ENCODE data around the gene IGFL1. TPM values are rescaled to one million over a fixed set of nuclear protein-coding genes. Genes with fewer than 3 reads are reported as not detected.
"Not testable (repeated sequence)": the region's sequence is repeated elsewhere in the genome, so short reads cannot be mapped to it uniquely, and the experiment has no call there.

IGFL1 gene
- total RNA-seq, 4 donors from 2014 or later: 2.9 to 46.0 (median 22.0) TPM

GRCh38 chr19:46211201-46211881, 18.2 kb upstream of the IGFL1 start:
- TF ChIP-seq POLR2A (IDR thresholded peaks at IDR 0.05): no peak
- TF ChIP-seq, protein P1, sequence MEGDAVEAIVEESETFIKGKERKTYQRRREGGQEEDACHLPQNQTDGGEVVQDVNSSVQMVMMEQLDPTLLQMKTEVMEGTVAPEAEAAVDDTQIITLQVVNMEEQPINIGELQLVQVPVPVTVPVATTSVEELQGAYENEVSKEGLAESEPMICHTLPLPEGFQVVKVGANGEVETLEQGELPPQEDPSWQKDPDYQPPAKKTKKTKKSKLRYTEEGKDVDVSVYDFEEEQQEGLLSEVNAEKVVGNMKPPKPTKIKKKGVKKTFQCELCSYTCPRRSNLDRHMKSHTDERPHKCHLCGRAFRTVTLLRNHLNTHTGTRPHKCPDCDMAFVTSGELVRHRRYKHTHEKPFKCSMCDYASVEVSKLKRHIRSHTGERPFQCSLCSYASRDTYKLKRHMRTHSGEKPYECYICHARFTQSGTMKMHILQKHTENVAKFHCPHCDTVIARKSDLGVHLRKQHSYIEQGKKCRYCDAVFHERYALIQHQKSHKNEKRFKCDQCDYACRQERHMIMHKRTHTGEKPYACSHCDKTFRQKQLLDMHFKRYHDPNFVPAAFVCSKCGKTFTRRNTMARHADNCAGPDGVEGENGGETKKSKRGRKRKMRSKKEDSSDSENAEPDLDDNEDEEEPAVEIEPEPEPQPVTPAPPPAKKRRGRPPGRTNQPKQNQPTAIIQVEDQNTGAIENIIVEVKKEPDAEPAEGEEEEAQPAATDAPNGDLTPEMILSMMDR (IDR thresholded peaks at IDR 0.05): no peak
- no peak overlapping the region for H3K4me3 ChIP-seq
- H3K27ac ChIP-seq: peak overlapping the region; percentile 37 to 67 (median 58)
- H3K36me3 ChIP-seq: no peaks in the 10 kb centered on the region
- 23 to 30% methylated on average over 6 to 7 of the region's 10 CpGs for whole genome bisulfite sequencing, 2 donors
- H3K4me1 ChIP-seq: peaks cover 15 to 60% (median 25%) of the 10 kb centered on the region in 3 donors
- no peaks in the 10 kb centered on the region for H3K9me3 ChIP-seq
- peaks cover 0 to 20% (median 0%) of the 10 kb centered on the region in 4 donors for H3K27me3 ChIP-seq
- intact Hi-C loops (cut with DNase I): no loop called here
- no peak for DNase-seq

- DNase-seq; H3K27ac ChIP-seq; H3K9me3 ChIP-seq; H3K36me3 ChIP-seq; intact Hi-C loops (cut with DNase I); H3K4me3 ChIP-seq: not testable (repeated sequence)
- Histone ChIP-seq H3K27me3 (peaks cover 0 to 23% (median 0%) of the 10 kb centered on the region in 4 donors), H3K4me1 (peaks cover 15 to 47% (median 18%) of the 10 kb centered on the region in 3 donors)
- 78 to 83% methylated on average over 5 of the region's 5 CpGs for WGBS, 2 donors
Observed at GRCh38 chr19:46212592-46212991, 16.9 kb upstream of the IGFL1 start.

DNA sequence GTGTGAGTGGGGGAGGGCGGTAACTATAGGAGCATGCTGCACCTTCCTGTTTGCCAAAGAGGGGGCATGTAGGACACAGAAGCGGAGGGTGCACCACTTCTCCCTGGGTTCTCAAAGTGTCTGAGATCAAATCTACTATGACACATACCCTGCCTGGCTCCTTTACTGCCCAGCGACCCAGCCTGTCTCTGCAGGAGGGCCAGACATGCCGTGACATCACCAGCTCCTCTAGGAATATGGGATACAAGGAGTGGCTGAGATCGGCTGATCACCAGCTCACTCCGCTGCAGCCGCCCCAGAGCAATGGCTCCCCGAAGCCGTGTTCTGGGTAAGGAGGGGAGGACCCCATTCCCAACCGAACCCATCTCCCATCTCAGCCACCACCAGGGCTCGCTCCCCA, 16.4 kb upstream of the IGFL1 start:
- H3K27ac ChIP-seq: no peak overlapping the region
- H3K36me3 ChIP-seq: no peaks in the 10 kb centered on the region
- intact Hi-C loops (cut with DNase I): no loop called here
- TF ChIP-seq, protein P1 (IDR thresholded peaks at IDR 0.05): no peak
- TF ChIP-seq POLR2A (IDR thresholded peaks at IDR 0.05): no peak
- WGBS, 2 donors: 66 to 70% methylated on average over 11 of the region's 11 CpGs
- no peak overlapping the region for H3K4me3 ChIP-seq
- no peaks in the 10 kb centered on the region for H3K9me3 ChIP-seq
- peaks cover 15 to 42% (median 18%) of the 10 kb centered on the region in 3 donors for H3K4me1 ChIP-seq
- no peak for DNase-seq
- H3K27me3 ChIP-seq: peaks cover 0 to 26% (median 0%) of the 10 kb centered on the region in 4 donors

DNA sequence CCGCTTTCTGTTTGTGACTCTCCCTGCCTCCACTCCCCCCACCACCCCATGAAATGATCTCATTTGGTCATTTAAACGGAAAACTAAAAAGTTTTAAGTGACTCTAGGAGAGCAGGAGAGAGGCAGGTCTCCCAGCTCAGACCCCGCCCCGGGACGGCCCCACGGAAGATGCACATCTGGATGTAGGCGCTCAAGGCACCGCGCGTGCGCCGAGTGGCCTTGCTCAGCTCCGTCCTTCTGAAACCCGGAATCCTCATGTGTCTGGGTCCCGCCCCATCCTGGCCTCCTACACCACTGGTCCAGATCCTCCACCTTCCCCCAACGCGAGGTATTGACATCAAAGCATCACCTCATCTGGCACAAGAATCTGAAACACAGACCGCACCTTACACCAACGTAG, 15.7 kb upstream of the IGFL1 start:
- DNase-seq: no peak
- Histone ChIP-seq H3K9me3 (no peaks in the 10 kb centered on the region), H3K4me3 (no peak overlapping the region), H3K27me3 (peaks cover 0 to 27% (median 0%) of the 10 kb centered on the region in 4 donors), H3K36me3 (no peaks in the 10 kb centered on the region), H3K27ac (no peak overlapping the region), H3K4me1 (peaks cover 15 to 35% (median 18%) of the 10 kb centered on the region in 3 donors)
- intact Hi-C loops (cut with DNase I): no loop called here
- TF ChIP-seq, protein P1 (IDR thresholded peaks at IDR 0.05): no peak
- no peak for TF ChIP-seq POLR2A (IDR thresholded peaks at IDR 0.05)
- WGBS, 2 donors: 93 to 96% methylated on average over 3 to 16 of the region's 19 CpGs

DNA sequence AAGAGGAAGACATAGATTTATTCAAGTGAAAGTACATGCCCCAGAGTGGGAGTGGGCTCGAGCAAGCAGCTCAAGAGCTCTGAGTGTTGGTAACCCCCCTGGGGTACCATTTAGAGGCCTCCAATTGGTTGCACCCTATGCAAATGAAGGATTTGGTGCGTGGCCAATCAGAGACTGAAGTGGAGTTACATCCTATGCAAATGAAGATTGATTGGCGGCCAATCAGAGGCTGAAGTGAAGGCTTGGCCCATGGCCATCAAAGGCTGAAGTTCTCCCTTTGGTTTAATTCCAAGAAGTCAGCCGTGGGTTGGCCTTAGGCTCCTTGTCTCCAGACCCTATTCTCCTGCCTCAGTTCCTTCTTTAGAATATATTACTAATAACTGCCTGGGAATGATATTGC, 12.9 kb upstream of the IGFL1 start:
- WGBS, 2 donors: 55 to 60% methylated on average over 4 of the region's 4 CpGs
- Histone ChIP-seq H3K36me3 (no peaks in the 10 kb centered on the region), H3K9me3 (no peaks in the 10 kb centered on the region), H3K27me3 (peaks cover 0 to 45% (median 0%) of the 10 kb centered on the region in 4 donors), H3K27ac (no peak overlapping the region), H3K4me3 (no peak overlapping the region), H3K4me1 (peaks cover under 1 to 13% (median 3%) of the 10 kb centered on the region in 3 donors)
- intact Hi-C loops (cut with DNase I): no loop called here
- no peak for TF ChIP-seq POLR2A (IDR thresholded peaks at IDR 0.05)
- TF ChIP-seq, protein P1 (IDR thresholded peaks at IDR 0.05): no peak
- DNase-seq: no peak

Data from esophagus squamous epithelium (tissue), 5 donors.